C1 segment of cervical spinal cord (tissue), 14 donors: Measurements from ENCODE around the gene MYO15B.

ENCODE experiments used
- DNase-seq, 14 donors: peaks; one replicate each; lab custom pipeline; 2025; lab: John Stamatoyannopoulos, UW

The MYO15B gene

GRCh38 chr17:75587675-75588595, at the start of gene MYO15B:
Gene MYO15B, plus strand, starts transcription at chr17:75587800. Its CDS starts 258 bp downstream, at chr17:75588058.
- DNase-seq, result peak in 11 of 14 donors; percentile 38 to 78 (median 62)

GRCh38 chr17:75539967-75540729, 47.5 kb upstream of the MYO15B start:
- no peak for DNase-seq

GRCh38 chr17:75540923-75541503, 46.6 kb upstream of the MYO15B start:
- DNase-seq, result no peak

GRCh38 chr17:75542229-75542628, 45.4 kb upstream of the MYO15B start:
- DNase-seq, result no peak

- no peak for DNase-seq
Observed at GRCh38 chr17:75542728-75543336, 44.8 kb upstream of the MYO15B start.

- no peak for DNase-seq
Observed at GRCh38 chr17:75544250-75544649, 43.4 kb upstream of the MYO15B start.

- no peak for DNase-seq
Observed at GRCh38 chr17:75546181-75546580, 41.4 kb upstream of the MYO15B start.

GRCh38 chr17:75547091-75547490, 40.5 kb upstream of the MYO15B start:
- DNase-seq, result no peak

- DNase-seq, result no peak
Observed at GRCh38 chr17:75548813-75549212, 38.8 kb upstream of the MYO15B start.

- no peak for DNase-seq
Observed at GRCh38 chr17:75549246-75550138, 38.1 kb upstream of the MYO15B start.

GRCh38 chr17:75550139-75550465, 37.5 kb upstream of the MYO15B start:
- no peak for DNase-seq

GRCh38 chr17:75551266-75551665, 36.3 kb upstream of the MYO15B start:
- no peak for DNase-seq

GRCh38 chr17:75552425-75553294, 34.9 kb upstream of the MYO15B start:
- no peak for DNase-seq

- no peak for DNase-seq
Observed at GRCh38 chr17:75553295-75554110, 34.1 kb upstream of the MYO15B start.

GRCh38 chr17:75555679-75556153, 31.9 kb upstream of the MYO15B start:
- no peak for DNase-seq

- peak in 13 of 14 donors; percentile 30 to 90 (median 73) for DNase-seq
Observed at GRCh38 chr17:75557075-75557851, 30.3 kb upstream of the MYO15B start.

GRCh38 chr17:75557852-75558665, 29.5 kb upstream of the MYO15B start:
- DNase-seq, result peak in 3 of 14 donors; percentile 40 to 54 (median 51)
